B cell (primary cell): ENCODE data around the gene C10orf53.

Experiments
- EZH2 ChIP-seq: IDR thresholded peaks from 2 replicates; pipeline ENCODE4 v1.6.1; 2012; ENCODE audit warnings: borderline replicate concordance, low read depth, mild to moderate bottlenecking, moderate library complexity, low read length; ENCODE audit not compliant: insufficient read depth, poor library complexity, severe bottlenecking
- TF ChIP-seq, protein P1 (sequence below): fragments of 200-600 bp; IDR thresholded peaks from one replicate; pipeline ENCODE4 v1.8.0; 2022; ENCODE audit warnings: antibody characterized with exemption, mild to moderate bottlenecking

GRCh38 chr10:49707585-49707984 is 28.1 kb downstream of the C10orf53 start:
- TF ChIP-seq, protein P1, sequence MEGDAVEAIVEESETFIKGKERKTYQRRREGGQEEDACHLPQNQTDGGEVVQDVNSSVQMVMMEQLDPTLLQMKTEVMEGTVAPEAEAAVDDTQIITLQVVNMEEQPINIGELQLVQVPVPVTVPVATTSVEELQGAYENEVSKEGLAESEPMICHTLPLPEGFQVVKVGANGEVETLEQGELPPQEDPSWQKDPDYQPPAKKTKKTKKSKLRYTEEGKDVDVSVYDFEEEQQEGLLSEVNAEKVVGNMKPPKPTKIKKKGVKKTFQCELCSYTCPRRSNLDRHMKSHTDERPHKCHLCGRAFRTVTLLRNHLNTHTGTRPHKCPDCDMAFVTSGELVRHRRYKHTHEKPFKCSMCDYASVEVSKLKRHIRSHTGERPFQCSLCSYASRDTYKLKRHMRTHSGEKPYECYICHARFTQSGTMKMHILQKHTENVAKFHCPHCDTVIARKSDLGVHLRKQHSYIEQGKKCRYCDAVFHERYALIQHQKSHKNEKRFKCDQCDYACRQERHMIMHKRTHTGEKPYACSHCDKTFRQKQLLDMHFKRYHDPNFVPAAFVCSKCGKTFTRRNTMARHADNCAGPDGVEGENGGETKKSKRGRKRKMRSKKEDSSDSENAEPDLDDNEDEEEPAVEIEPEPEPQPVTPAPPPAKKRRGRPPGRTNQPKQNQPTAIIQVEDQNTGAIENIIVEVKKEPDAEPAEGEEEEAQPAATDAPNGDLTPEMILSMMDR = no peak
- TF ChIP-seq EZH2 = no peak
